OCI-LY3 (cell line): ENCODE data around the gene RAPSN.
"Not testable (repeated sequence)": the region's sequence is repeated elsewhere in the genome, so short reads cannot be mapped to it uniquely, and the experiment has no call there.

Source experiments
- EZH2phosphoT487 ChIP-seq: fragments of 200-600 bp; shearing (Covaris generic); IDR thresholded peaks from 2 replicates; pipeline ENCODE4 v1.6.1; 2018; ENCODE audit warnings: antibody characterized with exemption, mixed run types, low read depth
- TF ChIP-seq, protein P1 (sequence below): fragments of 200-600, 300-600 bp; sonication (generic); IDR thresholded peaks from 2 replicates; pipeline ENCODE4 v1.5.1; 2014; ENCODE audit warnings: antibody characterized with exemption, low read length, low read depth

DNA sequence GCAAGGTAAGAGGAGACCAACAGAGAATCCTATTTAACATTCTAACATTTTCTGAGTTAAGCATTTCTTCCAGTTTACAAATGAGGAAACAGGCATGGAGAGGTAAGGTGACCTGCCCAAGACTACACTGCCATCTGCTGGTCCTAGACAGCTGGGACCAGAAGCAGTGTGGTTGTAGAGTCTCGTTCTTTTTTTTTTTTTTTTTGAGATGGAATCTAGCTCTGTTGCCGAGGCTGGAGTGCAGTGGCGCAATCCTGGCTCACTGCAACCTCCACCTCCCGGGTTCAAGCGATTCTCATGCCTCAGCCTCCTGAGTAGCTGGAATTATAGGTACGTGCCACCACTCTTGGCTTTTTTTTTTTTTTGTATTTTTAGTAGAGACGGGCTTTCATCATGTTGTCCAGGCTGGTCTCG lies 5.3 kb upstream of the RAPSN start:
- TF ChIP-seq, protein P1, sequence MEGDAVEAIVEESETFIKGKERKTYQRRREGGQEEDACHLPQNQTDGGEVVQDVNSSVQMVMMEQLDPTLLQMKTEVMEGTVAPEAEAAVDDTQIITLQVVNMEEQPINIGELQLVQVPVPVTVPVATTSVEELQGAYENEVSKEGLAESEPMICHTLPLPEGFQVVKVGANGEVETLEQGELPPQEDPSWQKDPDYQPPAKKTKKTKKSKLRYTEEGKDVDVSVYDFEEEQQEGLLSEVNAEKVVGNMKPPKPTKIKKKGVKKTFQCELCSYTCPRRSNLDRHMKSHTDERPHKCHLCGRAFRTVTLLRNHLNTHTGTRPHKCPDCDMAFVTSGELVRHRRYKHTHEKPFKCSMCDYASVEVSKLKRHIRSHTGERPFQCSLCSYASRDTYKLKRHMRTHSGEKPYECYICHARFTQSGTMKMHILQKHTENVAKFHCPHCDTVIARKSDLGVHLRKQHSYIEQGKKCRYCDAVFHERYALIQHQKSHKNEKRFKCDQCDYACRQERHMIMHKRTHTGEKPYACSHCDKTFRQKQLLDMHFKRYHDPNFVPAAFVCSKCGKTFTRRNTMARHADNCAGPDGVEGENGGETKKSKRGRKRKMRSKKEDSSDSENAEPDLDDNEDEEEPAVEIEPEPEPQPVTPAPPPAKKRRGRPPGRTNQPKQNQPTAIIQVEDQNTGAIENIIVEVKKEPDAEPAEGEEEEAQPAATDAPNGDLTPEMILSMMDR, result peak; percentile 77
- not testable (repeated sequence) for TF ChIP-seq EZH2phosphoT487
